Subcutaneous abdominal adipose tissue (tissue), 5 donors: ENCODE measurements around the gene FAM168A.

ENCODE experiments used
- H3K27ac ChIP-seq: one replicate; pipeline ENCODE4 v1.7.0; 2013; ENCODE audit warnings: low read depth, mild to moderate bottlenecking, inconsistent platforms, low read length, moderate library complexity
- H3K27me3 ChIP-seq, 5 donors: one replicate each; pipeline ENCODE4 v1.7.0; 2013; ENCODE audit warnings: low read length in 5 of 5, inconsistent platforms in 1 of 5; ENCODE audit not compliant: control insufficient read depth in 5 of 5, insufficient read depth in 4 of 5
- H3K36me3 ChIP-seq, 5 donors: one replicate each; pipeline ENCODE4 v1.7.0; 2013; ENCODE audit warnings: low read length in 5 of 5; ENCODE audit not compliant: control insufficient read depth in 5 of 5, insufficient read depth in 5 of 5
- H3K4me1 ChIP-seq, 5 donors: one replicate each; pipeline ENCODE4 v1.7.0; 2013; ENCODE audit warnings: low read length in 5 of 5, mild to moderate bottlenecking in 3 of 5, moderate library complexity in 1 of 5; ENCODE audit not compliant: control insufficient read depth in 5 of 5, insufficient read depth in 5 of 5
- H3K4me3 ChIP-seq, 5 donors: one replicate each; pipeline ENCODE4 v1.7.0; 2013; ENCODE audit warnings: low read length in 5 of 5, low read depth in 1 of 5
- H3K9ac ChIP-seq, 5 donors: one replicate each; pipeline ENCODE4 v1.7.0; 2013; ENCODE audit warnings: low read length in 5 of 5, mild to moderate bottlenecking in 4 of 5, moderate library complexity in 3 of 5
- H3K9me3 ChIP-seq, 5 donors: one replicate each; pipeline ENCODE4 v1.7.0; 2013; ENCODE audit warnings: low read length in 5 of 5; ENCODE audit not compliant: control insufficient read depth in 5 of 5
- donor health status: healthy.
- donor health status: healthy.
- donor health status: healthy.
- donor health status: healthy.
- donor health status: healthy.

The FAM168A gene

DNA sequence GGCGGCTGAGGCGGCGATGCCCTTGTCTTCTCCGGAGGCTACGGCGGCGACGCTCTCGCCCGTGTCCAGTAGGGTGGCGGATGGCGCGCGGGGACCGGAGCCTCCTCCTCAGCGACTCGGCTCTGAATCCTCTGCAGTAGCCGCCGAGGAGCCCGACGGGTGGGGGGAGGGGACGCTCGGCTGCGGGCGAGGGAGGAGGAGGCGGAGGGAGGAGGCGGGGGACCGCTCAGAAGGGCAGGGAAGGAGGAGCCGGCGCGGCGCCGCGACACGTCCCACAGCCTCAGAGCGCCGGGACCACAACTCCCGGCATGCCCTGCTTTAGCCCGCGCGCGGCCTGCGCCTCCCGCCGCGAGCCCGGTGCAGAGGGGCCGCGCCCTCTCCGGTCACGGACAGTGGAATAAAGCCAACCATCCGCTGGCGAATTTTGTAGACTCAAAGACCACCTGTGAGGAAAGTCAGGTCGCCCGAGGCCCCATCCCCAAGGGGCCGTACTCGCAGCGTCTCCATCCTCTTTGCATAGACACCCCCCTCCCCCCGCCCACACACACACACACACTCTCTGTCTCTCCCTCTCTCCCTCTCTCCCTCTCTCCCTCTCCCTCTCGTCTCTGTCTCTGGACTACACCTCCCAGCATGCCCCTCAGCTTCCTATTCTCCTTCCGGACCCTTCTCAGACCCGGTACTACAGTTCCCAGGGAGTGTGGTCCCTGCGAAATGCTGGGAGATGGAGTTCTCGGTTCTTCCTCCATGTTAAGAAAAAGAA lies at the start of gene FAM168A:
Gene FAM168A (minus strand): TSS at position 157 of the 763 bp plus-strand sequence. CDS start 129,638 bp downstream, outside the sequence.
- no peaks in the 10 kb centered on the region for H3K9me3 ChIP-seq
- H3K27ac ChIP-seq: peak within 1 kb of the TSS; percentile 59
- peak within 1 kb of the TSS; percentile 58 to 85 (median 71) for H3K9ac ChIP-seq

DNA sequence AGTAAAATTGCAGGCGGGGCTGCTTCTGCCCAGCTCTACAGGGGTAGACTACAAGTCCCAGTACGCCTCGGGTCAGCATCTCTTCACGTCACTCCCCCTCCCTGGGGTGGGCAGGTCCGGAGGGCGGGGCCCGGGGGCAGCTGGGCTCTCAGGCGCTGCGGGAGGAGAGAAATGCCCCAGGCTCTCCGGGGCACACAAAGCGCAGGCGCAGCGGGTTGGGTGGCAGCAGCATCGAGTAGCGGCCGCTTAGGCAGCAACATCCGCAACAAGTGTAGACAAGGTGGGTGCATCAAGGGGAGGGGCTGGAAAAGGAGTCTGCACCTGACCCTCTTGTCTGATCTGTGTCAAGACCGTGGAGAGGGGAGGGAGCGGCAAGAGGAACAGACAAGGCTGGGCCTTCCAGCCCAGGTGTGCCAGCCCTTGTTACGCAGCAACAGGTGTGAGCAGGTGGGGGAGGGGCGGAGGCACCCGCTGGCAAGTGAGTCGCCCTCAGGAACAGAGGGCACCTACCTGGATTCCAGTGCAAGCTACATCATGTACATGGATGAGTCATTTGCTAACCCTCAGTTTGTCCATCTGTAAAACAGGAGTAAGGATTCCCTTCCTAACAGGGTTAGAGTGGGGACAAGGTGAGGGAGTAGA lies 49.7 kb upstream of the FAM168A start:
- Histone ChIP-seq H3K9me3 (no peaks in the 10 kb centered on the region), H3K4me3 (peak overlapping the region; percentile 25 to 53 (median 47)), H3K4me1 (peaks cover 0 to 17% (median 8%) of the 10 kb centered on the region in 5 donors), H3K9ac (no peak overlapping the region), H3K27ac (no peak overlapping the region), H3K27me3 (peaks cover 0 to 19% (median 18%) of the 10 kb centered on the region in 5 donors), H3K36me3 (no peaks in the 10 kb centered on the region)

More for the DNA sequence above, at the start of gene FAM168A:
- H3K36me3 ChIP-seq: no peaks in the 10 kb centered on the region
- peaks cover 0 to 18% (median 17%) of the 10 kb centered on the region in 5 donors for H3K4me1 ChIP-seq
- no peaks in the 10 kb centered on the region for H3K27me3 ChIP-seq
- peak within 1 kb of the TSS; percentile 63 to 94 (median 89) for H3K4me3 ChIP-seq

DNA sequence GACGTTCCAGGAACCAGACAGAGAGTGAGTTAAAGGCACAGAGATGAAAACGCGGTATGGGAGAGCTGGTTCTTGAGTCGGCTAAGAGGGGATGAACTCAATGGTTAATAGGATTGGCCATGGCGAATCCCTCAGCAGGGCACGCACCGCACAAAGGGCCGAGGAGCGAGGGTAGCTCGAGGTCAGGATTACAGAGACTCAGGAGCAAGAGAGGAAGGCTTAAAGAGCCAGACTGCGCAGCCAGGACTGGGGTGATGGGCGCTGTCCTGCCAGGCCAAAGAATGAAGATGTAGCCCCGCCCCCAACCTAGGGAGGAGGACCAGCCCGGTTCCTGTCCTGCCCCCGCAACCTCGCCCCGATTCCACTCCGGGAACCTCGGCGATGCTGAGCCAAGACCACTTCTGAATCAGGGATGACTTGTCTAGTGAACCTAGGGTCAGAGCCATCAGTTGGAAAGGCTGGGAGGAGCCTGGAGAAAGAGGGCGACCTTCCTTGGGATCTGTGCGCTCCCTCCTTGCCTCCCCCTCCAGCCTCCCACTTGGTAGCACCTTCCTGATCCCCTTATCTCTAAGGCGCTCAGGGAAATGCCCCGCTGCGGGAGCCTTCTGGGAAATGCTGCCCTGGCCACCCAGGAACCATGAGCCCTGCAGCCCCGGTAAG lies 48.2 kb upstream of the FAM168A start, which contains the start of gene PLEKHB1:
Gene PLEKHB1 (plus strand): TSS at position 610 of the 660 bp plus-strand sequence. CDS start 28 bp downstream, at position 638.
- Histone ChIP-seq H3K9ac (no peak within 1 kb of the TSS), H3K4me1 (peaks cover 0 to 17% (median 8%) of the 10 kb centered on the region in 5 donors), H3K27me3 (peaks cover 0 to 19% (median 14%) of the 10 kb centered on the region in 5 donors), H3K36me3 (no peaks in the 10 kb centered on the region), H3K9me3 (no peaks in the 10 kb centered on the region), H3K27ac (no peak within 1 kb of the TSS), H3K4me3 (peak within 1 kb of the TSS in 2 of 5 donors; percentile 51 to 53)

- Histone ChIP-seq H3K27ac (no peak overlapping the region), H3K9me3 (no peaks in the 10 kb centered on the region), H3K9ac (no peak overlapping the region), H3K4me3 (no peak overlapping the region), H3K4me1 (peaks cover 0 to 17% (median 14%) of the 10 kb centered on the region in 5 donors), H3K27me3 (peaks cover 0 to 19% (median 14%) of the 10 kb centered on the region in 5 donors), H3K36me3 (no peaks in the 10 kb centered on the region)
Observed at GRCh38 chr11:73645121-73645969, 47.4 kb upstream of the FAM168A start.

DNA sequence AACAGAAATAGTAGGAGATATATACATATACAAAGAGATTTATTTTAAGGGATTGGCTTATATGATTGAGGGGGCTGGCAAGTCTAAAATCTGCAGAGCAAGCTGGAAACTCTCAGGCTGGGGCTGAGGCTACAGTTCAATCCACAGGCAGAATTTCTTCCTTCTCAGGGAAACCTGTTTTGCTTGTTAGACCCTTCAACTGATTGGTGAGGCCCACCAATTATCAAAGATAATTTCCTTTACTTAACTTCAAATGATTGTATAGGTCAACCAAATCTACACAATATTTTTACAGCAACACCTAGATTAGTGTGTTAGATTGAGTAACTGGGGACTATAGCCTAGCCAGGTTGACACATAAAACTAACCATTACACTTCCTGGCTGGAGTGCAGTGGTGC lies 43.8 kb upstream of the FAM168A start:
- Histone ChIP-seq H3K4me3 (no peak overlapping the region), H3K36me3 (no peaks in the 10 kb centered on the region), H3K4me1 (peaks cover 0 to 12% (median 9%) of the 10 kb centered on the region in 5 donors), H3K9ac (no peak overlapping the region), H3K27ac (no peak overlapping the region), H3K9me3 (no peaks in the 10 kb centered on the region), H3K27me3 (peaks cover 0 to 15% (median 14%) of the 10 kb centered on the region in 5 donors)

DNA sequence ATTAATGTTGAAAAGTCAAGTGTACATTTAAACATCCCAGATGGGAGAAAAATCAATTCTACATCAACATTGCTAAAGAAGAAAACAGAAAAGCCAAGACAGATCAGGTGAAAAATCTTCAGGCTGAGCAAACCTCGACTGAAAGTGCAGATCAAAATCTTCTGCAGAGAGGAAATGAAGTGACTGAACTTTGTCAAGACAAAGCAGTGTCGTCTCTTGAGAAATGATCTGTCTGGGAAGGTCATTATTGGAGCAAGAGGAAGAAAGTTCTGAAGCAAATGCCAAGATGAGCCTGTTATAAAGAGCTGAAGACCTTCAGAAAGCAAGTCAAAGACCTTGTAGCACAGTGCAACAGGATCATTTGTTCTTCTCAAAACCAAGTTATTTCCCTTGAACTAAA lies 42.7 kb upstream of the FAM168A start:
- Histone ChIP-seq H3K27me3 (peaks cover 0 to 8% (median 7%) of the 10 kb centered on the region in 5 donors), H3K9ac (no peak overlapping the region), H3K4me3 (no peak overlapping the region), H3K27ac (no peak overlapping the region), H3K4me1 (peaks cover 0 to 11% (median 5%) of the 10 kb centered on the region in 5 donors), H3K36me3 (no peaks in the 10 kb centered on the region), H3K9me3 (no peaks in the 10 kb centered on the region)

DNA sequence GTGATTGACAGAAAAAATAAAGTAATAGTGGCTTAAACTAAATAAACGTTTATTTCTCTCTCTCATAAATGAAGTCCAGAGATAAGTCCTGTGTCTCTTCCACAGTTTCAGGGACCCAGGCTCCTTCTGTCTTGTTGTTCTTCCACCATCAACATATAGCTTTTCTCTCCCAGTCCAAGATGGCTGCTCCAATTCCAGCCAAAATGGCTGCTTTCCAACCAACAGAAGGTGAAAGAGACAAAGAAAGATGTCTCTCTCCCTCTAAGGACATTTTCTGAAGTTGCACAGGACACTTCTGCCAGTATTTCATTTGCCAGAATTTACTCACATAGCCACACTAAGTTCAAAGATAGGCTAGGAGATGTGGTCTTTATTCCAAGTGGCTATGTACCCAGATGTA lies 39.1 kb upstream of the FAM168A start:
- Histone ChIP-seq H3K9ac (no peak overlapping the region), H3K27me3 (no peaks in the 10 kb centered on the region), H3K9me3 (no peaks in the 10 kb centered on the region), H3K4me1 (peaks cover 0 to 9% (median 5%) of the 10 kb centered on the region in 5 donors), H3K36me3 (no peaks in the 10 kb centered on the region), H3K27ac (no peak overlapping the region), H3K4me3 (no peak overlapping the region)

GRCh38 chr11:73636249-73636648 lies 38.3 kb upstream of the FAM168A start:
- Histone ChIP-seq H3K4me3 (no peak overlapping the region), H3K4me1 (peaks cover 0 to 9% (median 5%) of the 10 kb centered on the region in 5 donors), H3K9me3 (no peaks in the 10 kb centered on the region), H3K27ac (no peak overlapping the region), H3K36me3 (no peaks in the 10 kb centered on the region), H3K27me3 (no peaks in the 10 kb centered on the region), H3K9ac (no peak overlapping the region)

DNA sequence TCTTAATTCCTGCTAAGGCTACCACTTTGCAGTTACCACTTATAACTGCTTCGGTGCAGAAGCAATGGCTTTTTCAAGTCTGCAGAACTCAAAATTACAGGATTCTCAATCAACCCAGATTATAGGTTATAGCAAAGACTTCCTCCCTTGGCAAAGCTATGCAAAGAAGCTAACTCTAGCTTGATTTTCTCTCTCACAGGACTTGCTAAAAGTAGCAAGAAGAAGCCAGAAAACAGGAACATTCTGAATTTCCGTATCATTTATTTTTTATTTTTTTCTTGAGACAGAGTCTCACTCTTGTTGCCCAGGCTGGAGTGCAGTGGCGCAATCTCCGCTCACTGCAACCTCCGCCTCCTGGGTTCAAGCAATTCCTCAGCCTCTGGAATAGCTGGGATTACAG lies 37.8 kb upstream of the FAM168A start:
- Histone ChIP-seq H3K9me3 (no peaks in the 10 kb centered on the region), H3K27me3 (no peaks in the 10 kb centered on the region), H3K4me3 (no peak overlapping the region), H3K36me3 (no peaks in the 10 kb centered on the region), H3K9ac (no peak overlapping the region), H3K27ac (no peak overlapping the region), H3K4me1 (peaks cover 0 to 6% (median 5%) of the 10 kb centered on the region in 5 donors)
